Gastroesophageal sphincter (tissue), 4 donors: Measurements from ENCODE around the gene IL1RAPL2. TPM values are rescaled to one million over a fixed set of nuclear protein-coding genes. Genes with fewer than 3 reads are reported as not detected.

Source experiments
- ATAC-seq: fragments of 150-250 bp; one replicate; pipeline ENCODE4 v1.9.1; 2016; ENCODE audit warnings: mild to moderate bottlenecking, moderate library complexity
- H3K27ac ChIP-seq, 4 donors: fragments of 200-600 bp; sonication (generic) in 3 of 4; 1 replicate in 3 of 4; 2 replicates in 1 of 4; pipeline ENCODE4 v1.5.1; 2016 to 2019
- H3K27me3 ChIP-seq: fragments of 200-600 bp; sonication (generic); one replicate; pipeline ENCODE4 v1.5.1; 2019
- H3K36me3 ChIP-seq, 2 donors: fragments of 200-600 bp; sonication (generic); one replicate each; pipeline ENCODE4 v1.5.1; 2019; ENCODE audit warnings: control low read depth in 1 of 2
- H3K4me1 ChIP-seq, 3 donors: fragments of 200-600 bp; sonication (generic); 1 replicate in 2 of 3; 2 replicates in 1 of 3; pipeline ENCODE4 v1.5.1; 2016 to 2019; ENCODE audit warnings: control low read depth in 2 of 3
- H3K4me3 ChIP-seq, 2 donors: fragments of 200-600 bp; sonication (generic); one replicate each; pipeline ENCODE4 v1.5.1; 2019; ENCODE audit warnings: mild to moderate bottlenecking in 1 of 2, moderate library complexity in 1 of 2
- H3K9me3 ChIP-seq, 3 donors: fragments of 200-600 bp; sonication (generic); one replicate each; pipeline ENCODE4 v1.5.1; 2017 to 2019; ENCODE audit warnings: control low read depth in 2 of 3
- CTCF ChIP-seq, 4 experiments: fragments of 200-600 bp in 2 of 4; fragments of 450-650 bp in 2 of 4; sonication (generic) in 1 of 4; IDR thresholded peaks; one replicate each; pipeline ENCODE4 v1.5.1; 2017 to 2019; ENCODE audit warnings: antibody characterized with exemption in 4 of 4, mild to moderate bottlenecking in 2 of 4, moderate library complexity in 2 of 4
- EP300 ChIP-seq: sonication (generic); formaldehyde crosslinking; IDR thresholded peaks from one replicate; pipeline ENCODE4 v1.6.1; 2017; ENCODE audit warnings: antibody characterized with exemption, mild to moderate bottlenecking
- POLR2A ChIP-seq, 2 donors: fragments of 450-650 bp; IDR thresholded peaks; one replicate each; pipeline ENCODE4 v1.6.1; 2017; ENCODE audit warnings: antibody characterized with exemption in 2 of 2, mild to moderate bottlenecking in 2 of 2, moderate library complexity in 1 of 2
- POLR2AphosphoS5 ChIP-seq: sonication (generic); formaldehyde crosslinking; IDR thresholded peaks from one replicate; pipeline ENCODE4 v1.6.1; 2017; ENCODE audit warnings: antibody characterized with exemption
- WGBS, 2 donors: methylation state at CpG; one replicate each; pipeline ENCODE4 v1.1.5; 2018; ENCODE audit warnings: low coverage in 1 of 2; 5-methylcytosine and 5-hydroxymethylcytosine counted together
- total RNA-seq, 4 donors: library from RNA; depleted of rRNA; stranded (reverse); fragments of >200 nt; gene quantifications; one replicate each; pipeline ENCODE4 v1.1.0, GENCODE V29; 2016

IL1RAPL2 gene
- total RNA-seq, 4 donors from 2014 or later, result 0.54 TPM; not detected in 2

DNA sequence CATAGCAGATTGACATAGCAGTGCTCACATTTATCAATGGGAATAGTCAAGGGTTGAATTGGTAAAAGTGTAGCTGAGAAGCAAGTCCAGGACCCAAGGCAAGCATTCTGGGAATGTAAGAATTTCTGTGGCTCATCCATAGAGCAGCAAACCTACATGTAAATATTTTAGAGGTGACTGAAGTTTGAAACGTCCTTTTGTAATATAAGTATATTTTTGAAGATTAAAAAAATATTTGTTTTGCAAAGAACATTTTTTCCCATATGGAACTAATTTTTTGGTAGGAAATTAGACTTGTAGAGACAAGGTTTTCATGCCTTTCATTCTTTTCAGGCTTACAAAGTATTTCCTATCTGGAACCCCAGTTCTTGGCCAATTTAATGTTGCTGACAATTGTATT lies 550.5 kb downstream of the IL1RAPL2 start:
- H3K4me1 ChIP-seq, result no peaks in the 10 kb centered on the region
- no peak for ATAC-seq

DNA sequence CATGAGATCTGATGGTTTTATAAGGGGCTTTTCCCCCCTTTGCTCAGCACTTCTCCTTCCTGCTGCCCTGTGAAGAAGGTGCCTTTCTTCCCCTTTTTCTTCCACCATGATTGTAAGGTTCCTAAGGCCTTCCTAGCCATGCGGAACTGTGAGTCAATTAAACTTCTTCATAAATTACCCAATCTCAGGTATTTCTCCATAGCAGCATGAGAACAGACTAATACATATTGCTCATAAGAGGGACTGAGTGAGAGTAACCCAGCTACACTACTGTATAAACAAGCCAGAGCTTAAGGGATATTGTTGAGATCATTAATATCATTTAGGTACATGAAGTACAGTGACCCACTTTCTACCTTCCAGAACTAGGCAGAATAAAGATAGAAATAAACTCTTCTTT lies 551.6 kb downstream of the IL1RAPL2 start:
- no peak for TF ChIP-seq POLR2A (IDR thresholded peaks at IDR 0.05)
- no peak for TF ChIP-seq CTCF (IDR thresholded peaks at IDR 0.05)
- no peak for TF ChIP-seq EP300
- no peak for TF ChIP-seq POLR2AphosphoS5
- H3K4me1 ChIP-seq, result no peaks in the 10 kb centered on the region
- no peak for ATAC-seq
- no peaks in the 10 kb centered on the region for H3K36me3 ChIP-seq
- WGBS, 2 donors, result no CpG with 5 or more reads among the region's 1 CpG
- H3K27me3 ChIP-seq, result no peaks in the 10 kb centered on the region
- no peak overlapping the region for H3K4me3 ChIP-seq
- H3K9me3 ChIP-seq, result no peaks in the 10 kb centered on the region
- H3K27ac ChIP-seq, result no peak overlapping the region

More for the DNA sequence above, 550.5 kb downstream of the IL1RAPL2 start:
- 10 to 40% methylated on average over 1 of the region's 1 CpG for WGBS, 2 donors
- Histone ChIP-seq H3K27ac (no peak overlapping the region), H3K27me3 (no peaks in the 10 kb centered on the region), H3K36me3 (no peaks in the 10 kb centered on the region), H3K9me3 (no peaks in the 10 kb centered on the region), H3K4me3 (no peak overlapping the region)
- TF ChIP-seq POLR2AphosphoS5, result no peak
- TF ChIP-seq CTCF (IDR thresholded peaks at IDR 0.05), result no peak

- Histone ChIP-seq H3K9me3 (no peaks in the 10 kb centered on the region), H3K36me3 (no peaks in the 10 kb centered on the region), H3K27ac (no peak overlapping the region), H3K4me1 (no peaks in the 10 kb centered on the region), H3K4me3 (no peak overlapping the region), H3K27me3 (no peaks in the 10 kb centered on the region)
- WGBS, 2 donors, result 27 to 38% methylated on average over 3 to 4 of the region's 4 CpGs
- TF ChIP-seq POLR2AphosphoS5 (no peak), CTCF (IDR thresholded peaks at IDR 0.05) (no peak), POLR2A (IDR thresholded peaks at IDR 0.05) (no peak), EP300 (no peak)
- no peak for ATAC-seq
Measured at GRCh38 chrX:105120463-105120862, 554.5 kb downstream of the IL1RAPL2 start.

DNA sequence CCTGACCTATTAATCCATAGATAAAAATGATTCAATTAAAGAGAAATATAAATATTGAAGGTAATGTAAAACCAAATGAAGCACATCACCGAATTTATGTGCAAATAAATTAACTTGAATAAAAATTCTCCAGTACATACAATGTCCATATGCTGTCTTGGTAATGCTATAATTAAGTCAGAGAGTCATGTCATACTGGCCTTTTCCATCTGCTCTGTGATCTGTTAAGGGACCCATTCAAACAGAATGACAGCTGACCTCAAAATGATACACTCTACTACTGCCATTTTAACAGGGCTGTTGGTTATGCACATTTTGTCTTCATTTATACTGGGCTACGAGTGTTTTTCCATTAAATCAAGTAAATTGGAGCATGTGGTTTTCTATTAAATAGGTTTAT lies 555.2 kb downstream of the IL1RAPL2 start:
- TF ChIP-seq POLR2AphosphoS5, result no peak
- no peak for TF ChIP-seq CTCF (IDR thresholded peaks at IDR 0.05)
- TF ChIP-seq EP300, result no peak
- TF ChIP-seq POLR2A (IDR thresholded peaks at IDR 0.05), result no peak
- H3K36me3 ChIP-seq, result no peaks in the 10 kb centered on the region
- 63 to 79% methylated on average over 2 of the region's 2 CpGs for WGBS, 2 donors
- no peak overlapping the region for H3K4me3 ChIP-seq
- no peaks in the 10 kb centered on the region for H3K4me1 ChIP-seq
- no peaks in the 10 kb centered on the region for H3K27me3 ChIP-seq
- no peaks in the 10 kb centered on the region for H3K9me3 ChIP-seq
- ATAC-seq, result no peak
- no peak overlapping the region for H3K27ac ChIP-seq

- Histone ChIP-seq H3K36me3 (no peaks in the 10 kb centered on the region), H3K27me3 (no peaks in the 10 kb centered on the region), H3K27ac (no peak overlapping the region), H3K9me3 (no peaks in the 10 kb centered on the region), H3K4me3 (no peak overlapping the region), H3K4me1 (no peaks in the 10 kb centered on the region)
- TF ChIP-seq POLR2AphosphoS5 (no peak), POLR2A (IDR thresholded peaks at IDR 0.05) (no peak), CTCF (IDR thresholded peaks at IDR 0.05) (no peak), EP300 (no peak)
- ATAC-seq, result no peak
Measured at GRCh38 chrX:105126201-105126600, 560.2 kb downstream of the IL1RAPL2 start.
